HepG2 (cell line): Measurements from ENCODE around the gene CELA2B. TPM values are rescaled to one million over a fixed set of nuclear protein-coding genes. Genes with fewer than 3 reads are reported as not detected.

Source experiments
- CENPX ChIP-seq: sonication (generic); formaldehyde crosslinking; IDR thresholded peaks from 2 replicates; pipeline ENCODE4 v1.9.0; 2021; ENCODE audit warnings: mild to moderate bottlenecking, missing genetic modification reagents, moderate library complexity
- FIP1L1 ChIP-seq: fragments of 200-400 bp; formaldehyde crosslinking; IDR thresholded peaks from 2 replicates; pipeline ENCODE4 v1.6.1; 2018; ENCODE audit warnings: low read depth, mild to moderate bottlenecking, low read length, moderate library complexity, borderline replicate concordance; ENCODE audit not compliant: insufficient read depth
- GATAD2A ChIP-seq: IDR thresholded peaks from 2 replicates; pipeline ENCODE4 v1.6.1; 2016
- SAFB2 ChIP-seq: sonication (generic); formaldehyde crosslinking; IDR thresholded peaks from 2 replicates; pipeline ENCODE4 v1.5.1; 2020; ENCODE audit warnings: missing genetic modification reagents, low read depth, mild to moderate bottlenecking, borderline replicate concordance
- SCMH1 ChIP-seq: sonication (generic); formaldehyde crosslinking; IDR thresholded peaks from 2 replicates; pipeline ENCODE4 v1.9.0; 2021; ENCODE audit warnings: missing genetic modification reagents, mild to moderate bottlenecking, borderline replicate concordance
- SP140L ChIP-seq: sonication (generic); formaldehyde crosslinking; IDR thresholded peaks from 2 replicates; pipeline ENCODE4 v1.4.0; 2020; ENCODE audit warnings: missing genetic modification reagents, borderline replicate concordance
- ZNF274 ChIP-seq: sonication (generic); formaldehyde crosslinking; IDR thresholded peaks from 2 replicates; pipeline ENCODE4 v1.5.1; 2020; ENCODE audit warnings: mild to moderate bottlenecking, missing genetic modification reagents
- ZNF484 ChIP-seq: sonication (generic); formaldehyde crosslinking; IDR thresholded peaks from 2 replicates; pipeline ENCODE4 v1.5.1; 2020; ENCODE audit warnings: mild to moderate bottlenecking, low read depth, missing genetic modification reagents, borderline replicate concordance
- ZNF737 ChIP-seq: sonication (generic); formaldehyde crosslinking; IDR thresholded peaks from 2 replicates; pipeline ENCODE4 v1.5.0; 2020; ENCODE audit warnings: missing genetic modification reagents, mild to moderate bottlenecking, borderline replicate concordance
- ZNF772 ChIP-seq: sonication (generic); formaldehyde crosslinking; IDR thresholded peaks from 2 replicates; pipeline ENCODE4 v1.5.0; 2020; ENCODE audit warnings: mild to moderate bottlenecking, missing genetic modification reagents
- polyA plus RNA-seq, 8 experiments: library from polyadenylated mRNA; depleted of rRNA in 3 of 8; stranded (reverse) in 7 of 8; unstranded in 1 of 8; fragments of >200 nt; fragmentation: Illumina TruSeq in 4 of 8; extraction: Trizol in 4 of 8; gene quantifications; 2 replicates each; pipeline versions ENCODE4 v1.2.1 to v1.2.3, GENCODE V29; 2011 to 2016; ENCODE audit warnings: low read depth in 4 of 8, missing spikeins in 1 of 8, mixed read lengths in 1 of 8; ENCODE audit not compliant: insufficient read depth in 1 of 8
- total RNA-seq, 5 experiments: library from RNA; depleted of rRNA; stranded (reverse); fragments of >200 nt; fragmentation: Illumina TruSeq; extraction: Trizol; gene quantifications; 2 replicates each; pipeline ENCODE4 v1.2.3, GENCODE V29; 2016; ENCODE audit warnings: low read depth in 1 of 5
- TF ChIP-seq, protein P1 (sequence below): sonication (generic); formaldehyde crosslinking; IDR thresholded peaks from 2 replicates; pipeline ENCODE4 v1.8.0; 2022; ENCODE audit warnings: mild to moderate bottlenecking, missing genetic modification reagents, borderline replicate concordance
- TF ChIP-seq, protein P2 (sequence below): sonication (generic); formaldehyde crosslinking; IDR thresholded peaks from 2 replicates; pipeline ENCODE4 v1.5.0; 2020; ENCODE audit warnings: mild to moderate bottlenecking, missing genetic modification reagents, borderline replicate concordance
- TF ChIP-seq, protein P3 (sequence below), 2 experiments: fragments of 450-650 bp in 1 of 2; sonication (generic) in 1 of 2; formaldehyde crosslinking in 1 of 2; IDR thresholded peaks; 2 replicates each; pipeline versions ENCODE4 v1.6.1 to v1.8.0; 2016 to 2022; ENCODE audit warnings: antibody characterized with exemption in 1 of 2, mild to moderate bottlenecking in 1 of 2, missing genetic modification reagents in 1 of 2

The CELA2B gene
- total and polyA plus RNA-seq, 2 of the 13 experiments (the other 11 are each of a cell fraction or from before 2014, with no cell fraction given) = not detected

DNA sequence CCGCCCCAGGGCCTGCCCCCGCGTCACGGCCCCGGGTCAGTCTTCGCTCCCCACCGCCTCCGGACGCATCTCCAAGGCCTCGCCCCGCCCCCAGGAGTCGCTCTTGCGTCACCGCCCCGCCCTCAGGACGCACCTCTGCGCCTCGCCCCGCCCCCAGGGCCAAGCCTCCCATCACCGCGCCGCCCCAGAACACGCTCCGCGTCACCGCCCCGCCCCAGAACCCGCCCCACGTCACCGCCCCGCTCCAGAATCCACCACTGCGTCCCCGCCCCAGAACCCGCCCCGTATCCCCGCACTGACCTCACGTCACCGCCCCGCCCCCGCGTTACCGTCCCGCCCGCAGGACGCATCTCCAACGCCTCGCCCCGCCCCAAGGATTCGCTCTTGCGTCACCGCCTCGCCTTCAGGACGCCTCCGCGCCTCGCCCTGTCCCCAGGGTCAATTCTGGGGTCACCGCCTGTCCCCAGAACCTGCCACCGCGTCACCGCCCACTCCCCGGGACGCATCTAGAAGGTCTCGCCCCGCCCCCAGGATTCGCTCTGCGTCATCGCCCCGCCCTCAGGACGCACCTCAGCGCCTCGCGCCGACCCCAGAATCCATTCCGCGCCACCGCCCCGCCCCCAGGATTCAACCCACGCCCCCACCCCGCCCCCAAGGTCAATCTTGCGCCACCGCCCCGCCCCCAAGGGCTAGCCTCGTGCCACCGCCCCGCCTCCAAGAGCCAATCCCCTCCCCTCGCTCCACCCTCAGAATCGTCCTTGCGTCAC lies 48.6 kb downstream of the CELA2B start (continued):
- TF ChIP-seq, protein P1, sequence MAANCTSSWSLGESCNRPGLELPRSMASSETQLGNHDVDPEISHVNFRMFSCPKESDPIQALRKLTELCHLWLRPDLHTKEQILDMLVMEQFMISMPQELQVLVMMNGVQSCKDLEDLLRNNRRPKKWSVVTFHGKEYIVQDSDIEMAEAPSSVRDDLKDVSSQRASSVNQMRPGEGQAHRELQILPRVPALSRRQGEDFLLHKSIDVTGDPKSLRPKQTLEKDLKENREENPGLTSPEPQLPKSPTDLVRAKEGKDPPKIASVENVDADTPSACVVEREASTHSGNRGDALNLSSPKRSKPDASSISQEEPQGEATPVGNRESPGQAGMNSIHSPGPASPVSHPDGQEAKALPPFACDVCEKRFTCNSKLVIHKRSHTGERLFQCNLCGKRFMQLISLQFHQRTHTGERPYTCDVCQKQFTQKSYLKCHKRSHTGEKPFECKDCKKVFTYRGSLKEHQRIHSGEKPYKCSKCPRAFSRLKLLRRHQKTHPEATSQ (CRISPR knock-in tag) = no peak
- TF ChIP-seq SP140L (no peak), ZNF484 (CRISPR knock-in tag) (no peak), ZNF737 (CRISPR knock-in tag) (no peak), ZNF274 (CRISPR knock-in tag) (no peak), ZNF772 (CRISPR knock-in tag) (no peak), SCMH1 (CRISPR knock-in tag) (no peak), CENPX (CRISPR knock-in tag) (no peak), SAFB2 (CRISPR knock-in tag) (no peak), FIP1L1 (no peak), GATAD2A (CRISPR knock-in tag) (0 out of 2 replicates have a peak, but pooled peaks have one; percentile 6)
- TF ChIP-seq, protein P2, sequence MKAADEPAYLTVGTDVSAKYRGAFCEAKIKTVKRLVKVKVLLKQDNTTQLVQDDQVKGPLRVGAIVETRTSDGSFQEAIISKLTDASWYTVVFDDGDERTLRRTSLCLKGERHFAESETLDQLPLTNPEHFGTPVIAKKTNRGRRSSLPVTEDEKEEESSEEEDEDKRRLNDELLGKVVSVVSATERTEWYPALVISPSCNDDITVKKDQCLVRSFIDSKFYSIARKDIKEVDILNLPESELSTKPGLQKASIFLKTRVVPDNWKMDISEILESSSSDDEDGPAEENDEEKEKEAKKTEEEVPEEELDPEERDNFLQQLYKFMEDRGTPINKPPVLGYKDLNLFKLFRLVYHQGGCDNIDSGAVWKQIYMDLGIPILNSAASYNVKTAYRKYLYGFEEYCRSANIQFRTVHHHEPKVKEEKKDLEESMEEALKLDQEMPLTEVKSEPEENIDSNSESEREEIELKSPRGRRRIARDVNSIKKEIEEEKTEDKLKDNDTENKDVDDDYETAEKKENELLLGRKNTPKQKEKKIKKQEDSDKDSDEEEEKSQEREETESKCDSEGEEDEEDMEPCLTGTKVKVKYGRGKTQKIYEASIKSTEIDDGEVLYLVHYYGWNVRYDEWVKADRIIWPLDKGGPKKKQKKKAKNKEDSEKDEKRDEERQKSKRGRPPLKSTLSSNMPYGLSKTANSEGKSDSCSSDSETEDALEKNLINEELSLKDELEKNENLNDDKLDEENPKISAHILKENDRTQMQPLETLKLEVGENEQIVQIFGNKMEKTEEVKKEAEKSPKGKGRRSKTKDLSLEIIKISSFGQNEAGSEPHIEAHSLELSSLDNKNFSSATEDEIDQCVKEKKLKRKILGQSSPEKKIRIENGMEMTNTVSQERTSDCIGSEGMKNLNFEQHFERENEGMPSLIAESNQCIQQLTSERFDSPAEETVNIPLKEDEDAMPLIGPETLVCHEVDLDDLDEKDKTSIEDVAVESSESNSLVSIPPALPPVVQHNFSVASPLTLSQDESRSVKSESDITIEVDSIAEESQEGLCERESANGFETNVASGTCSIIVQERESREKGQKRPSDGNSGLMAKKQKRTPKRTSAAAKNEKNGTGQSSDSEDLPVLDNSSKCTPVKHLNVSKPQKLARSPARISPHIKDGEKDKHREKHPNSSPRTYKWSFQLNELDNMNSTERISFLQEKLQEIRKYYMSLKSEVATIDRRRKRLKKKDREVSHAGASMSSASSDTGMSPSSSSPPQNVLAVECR (CRISPR knock-in tag) = peak; percentile 34; the same call in 1 of the 2 replicates
- TF ChIP-seq, protein P3, sequence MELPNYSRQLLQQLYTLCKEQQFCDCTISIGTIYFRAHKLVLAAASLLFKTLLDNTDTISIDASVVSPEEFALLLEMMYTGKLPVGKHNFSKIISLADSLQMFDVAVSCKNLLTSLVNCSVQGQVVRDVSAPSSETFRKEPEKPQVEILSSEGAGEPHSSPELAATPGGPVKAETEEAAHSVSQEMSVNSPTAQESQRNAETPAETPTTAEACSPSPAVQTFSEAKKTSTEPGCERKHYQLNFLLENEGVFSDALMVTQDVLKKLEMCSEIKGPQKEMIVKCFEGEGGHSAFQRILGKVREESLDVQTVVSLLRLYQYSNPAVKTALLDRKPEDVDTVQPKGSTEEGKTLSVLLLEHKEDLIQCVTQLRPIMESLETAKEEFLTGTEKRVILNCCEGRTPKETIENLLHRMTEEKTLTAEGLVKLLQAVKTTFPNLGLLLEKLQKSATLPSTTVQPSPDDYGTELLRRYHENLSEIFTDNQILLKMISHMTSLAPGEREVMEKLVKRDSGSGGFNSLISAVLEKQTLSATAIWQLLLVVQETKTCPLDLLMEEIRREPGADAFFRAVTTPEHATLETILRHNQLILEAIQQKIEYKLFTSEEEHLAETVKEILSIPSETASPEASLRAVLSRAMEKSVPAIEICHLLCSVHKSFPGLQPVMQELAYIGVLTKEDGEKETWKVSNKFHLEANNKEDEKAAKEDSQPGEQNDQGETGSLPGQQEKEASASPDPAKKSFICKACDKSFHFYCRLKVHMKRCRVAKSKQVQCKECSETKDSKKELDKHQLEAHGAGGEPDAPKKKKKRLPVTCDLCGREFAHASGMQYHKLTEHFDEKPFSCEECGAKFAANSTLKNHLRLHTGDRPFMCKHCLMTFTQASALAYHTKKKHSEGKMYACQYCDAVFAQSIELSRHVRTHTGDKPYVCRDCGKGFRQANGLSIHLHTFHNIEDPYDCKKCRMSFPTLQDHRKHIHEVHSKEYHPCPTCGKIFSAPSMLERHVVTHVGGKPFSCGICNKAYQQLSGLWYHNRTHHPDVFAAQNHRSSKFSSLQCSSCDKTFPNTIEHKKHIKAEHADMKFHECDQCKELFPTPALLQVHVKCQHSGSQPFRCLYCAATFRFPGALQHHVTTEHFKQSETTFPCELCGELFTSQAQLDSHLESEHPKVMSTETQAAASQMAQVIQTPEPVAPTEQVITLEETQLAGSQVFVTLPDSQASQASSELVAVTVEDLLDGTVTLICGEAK (IDR thresholded peaks at IDR 0.05) = no peak
- TF ChIP-seq, protein P3 (CRISPR knock-in tag; IDR thresholded peaks at IDR 0.05) = no peak
